Smooth muscle cell (in vitro differentiated cells): ENCODE measurements around the gene PAFAH2. TPM values are rescaled to one million over a fixed set of nuclear protein-coding genes. Genes with fewer than 3 reads are reported as not detected.

Source experiments
- DNase-seq: peaks from one replicate; lab custom pipeline; 2025; ENCODE audit not compliant: unreplicated experiment; lab: John Stamatoyannopoulos, UW
- H2AFZ ChIP-seq: fragments of 200-600 bp; sonication (generic); 2 replicates; pipeline ENCODE4 v1.6.0; 2016; ENCODE audit warnings: antibody characterized with exemption, low read depth, mild to moderate bottlenecking
- H3F3A ChIP-seq: fragments of 200-600 bp; sonication (generic); 2 replicates; pipeline ENCODE4 v1.6.0; 2017; ENCODE audit warnings: antibody characterized with exemption, low read depth
- H3K27ac ChIP-seq: fragments of 200-600 bp; sonication (generic); 2 replicates; pipeline ENCODE4 v1.5.1; 2016; ENCODE audit warnings: low read depth, mild to moderate bottlenecking
- H3K27me3 ChIP-seq: fragments of 200-600 bp; sonication (generic); 2 replicates; pipeline ENCODE4 v1.6.1; 2016; ENCODE audit warnings: low read depth, mild to moderate bottlenecking
- H3K36me3 ChIP-seq: fragments of 200-600 bp; sonication (generic); 2 replicates; pipeline ENCODE4 v1.5.1; 2016; ENCODE audit warnings: low read depth
- H3K4me1 ChIP-seq: fragments of 200-600 bp; sonication (generic); 2 replicates; pipeline ENCODE4 v1.5.1; 2016; ENCODE audit warnings: low read depth
- H3K4me2 ChIP-seq: fragments of 200-600 bp; sonication (generic); 2 replicates; pipeline ENCODE4 v1.6.0; 2016; ENCODE audit warnings: mild to moderate bottlenecking
- H3K4me3 ChIP-seq: fragments of 200-600 bp; sonication (generic); 2 replicates; pipeline ENCODE4 v1.5.1; 2016; ENCODE audit warnings: mild to moderate bottlenecking
- H3K79me2 ChIP-seq: fragments of 200-600 bp; sonication (generic); 2 replicates; pipeline ENCODE4 v1.6.0; 2016; ENCODE audit warnings: low read depth, mild to moderate bottlenecking
- H3K9ac ChIP-seq: fragments of 200-600 bp; sonication (generic); 2 replicates; pipeline ENCODE4 v1.6.0; 2016; ENCODE audit warnings: low read depth
- H3K9me3 ChIP-seq: fragments of 200-600 bp; sonication (generic); replicated peaks from 2 replicates; pipeline ENCODE4 v1.5.1; 2016; ENCODE audit warnings: low read depth
- H4K20me1 ChIP-seq: fragments of 200-600 bp; sonication (generic); 2 replicates; pipeline ENCODE4 v1.6.0; 2016; ENCODE audit warnings: low read depth
- WGBS: methylation state at CpG from one replicate; pipeline ENCODE4 v1.1.7; 2016; ENCODE audit warnings: low lambda C conversion rate; 5-methylcytosine and 5-hydroxymethylcytosine counted together
- polyA plus RNA-seq: library from polyadenylated mRNA; unstranded; fragments of >200 nt; fragmentation: Nextera tagmentation; extraction: Ambion mirVana; gene quantifications from 2 replicates; pipeline ENCODE4 v1.2.1, GENCODE V29; 2016
- total RNA-seq: library from RNA; depleted of rRNA; stranded (reverse); fragments of >200 nt; gene quantifications from 2 replicates; pipeline ENCODE4 v1.2.3, GENCODE V29; 2014
- TF ChIP-seq, protein P1 (sequence below): fragments of 200-600 bp; sonication (generic); IDR thresholded peaks from 2 replicates; pipeline ENCODE4 v1.5.1; 2017; ENCODE audit warnings: borderline replicate concordance, mild to moderate bottlenecking, antibody characterized with exemption; ENCODE audit not compliant: insufficient read depth, poor library complexity, severe bottlenecking

Gene PAFAH2
- total and polyA plus RNA-seq, 2 experiments from 2014 or later, result 9.4 to 9.6 TPM

DNA sequence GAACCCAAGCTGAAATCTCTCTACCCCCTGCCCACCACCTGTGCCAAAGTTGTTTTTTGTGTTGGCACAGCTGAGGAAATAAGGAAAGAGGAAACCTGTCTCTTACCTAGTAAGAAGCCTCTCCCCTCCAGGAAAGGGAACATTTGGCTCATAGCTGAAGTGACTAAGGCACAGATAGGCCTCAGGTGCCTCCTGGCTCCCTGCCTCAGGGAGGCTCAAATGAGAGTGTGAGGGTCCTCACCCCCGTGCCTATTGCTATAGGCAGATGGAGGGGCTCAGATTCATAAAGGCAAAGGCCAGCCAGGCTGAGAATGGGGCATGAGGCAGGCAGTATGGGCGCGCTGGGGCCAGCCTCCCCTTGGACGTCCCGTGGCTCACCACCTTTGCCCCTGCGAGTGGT is 40.6 kb upstream of the PAFAH2 start:
- no peak overlapping the region for H2AFZ ChIP-seq
- peaks cover 3% of the 10 kb centered on the region for H3K4me1 ChIP-seq
- 86% methylated on average over 6 of the region's 6 CpGs for WGBS
- H3K27ac ChIP-seq, result no peak overlapping the region
- no peaks in the 10 kb centered on the region for H3K36me3 ChIP-seq
- DNase-seq, result no peak
- H3K9ac ChIP-seq, result no peak overlapping the region
- no peak overlapping the region for H3K4me2 ChIP-seq
- peaks cover 9% of the 10 kb centered on the region for H3K27me3 ChIP-seq
- H3F3A ChIP-seq, result no peaks in the 10 kb centered on the region
- H3K4me3 ChIP-seq, result no peak overlapping the region
- H4K20me1 ChIP-seq, result no peaks in the 10 kb centered on the region
- TF ChIP-seq, protein P1, sequence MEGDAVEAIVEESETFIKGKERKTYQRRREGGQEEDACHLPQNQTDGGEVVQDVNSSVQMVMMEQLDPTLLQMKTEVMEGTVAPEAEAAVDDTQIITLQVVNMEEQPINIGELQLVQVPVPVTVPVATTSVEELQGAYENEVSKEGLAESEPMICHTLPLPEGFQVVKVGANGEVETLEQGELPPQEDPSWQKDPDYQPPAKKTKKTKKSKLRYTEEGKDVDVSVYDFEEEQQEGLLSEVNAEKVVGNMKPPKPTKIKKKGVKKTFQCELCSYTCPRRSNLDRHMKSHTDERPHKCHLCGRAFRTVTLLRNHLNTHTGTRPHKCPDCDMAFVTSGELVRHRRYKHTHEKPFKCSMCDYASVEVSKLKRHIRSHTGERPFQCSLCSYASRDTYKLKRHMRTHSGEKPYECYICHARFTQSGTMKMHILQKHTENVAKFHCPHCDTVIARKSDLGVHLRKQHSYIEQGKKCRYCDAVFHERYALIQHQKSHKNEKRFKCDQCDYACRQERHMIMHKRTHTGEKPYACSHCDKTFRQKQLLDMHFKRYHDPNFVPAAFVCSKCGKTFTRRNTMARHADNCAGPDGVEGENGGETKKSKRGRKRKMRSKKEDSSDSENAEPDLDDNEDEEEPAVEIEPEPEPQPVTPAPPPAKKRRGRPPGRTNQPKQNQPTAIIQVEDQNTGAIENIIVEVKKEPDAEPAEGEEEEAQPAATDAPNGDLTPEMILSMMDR, result no peak
- H3K79me2 ChIP-seq, result no peaks in the 10 kb centered on the region
- H3K9me3 ChIP-seq, result no peaks in the 10 kb centered on the region

DNA sequence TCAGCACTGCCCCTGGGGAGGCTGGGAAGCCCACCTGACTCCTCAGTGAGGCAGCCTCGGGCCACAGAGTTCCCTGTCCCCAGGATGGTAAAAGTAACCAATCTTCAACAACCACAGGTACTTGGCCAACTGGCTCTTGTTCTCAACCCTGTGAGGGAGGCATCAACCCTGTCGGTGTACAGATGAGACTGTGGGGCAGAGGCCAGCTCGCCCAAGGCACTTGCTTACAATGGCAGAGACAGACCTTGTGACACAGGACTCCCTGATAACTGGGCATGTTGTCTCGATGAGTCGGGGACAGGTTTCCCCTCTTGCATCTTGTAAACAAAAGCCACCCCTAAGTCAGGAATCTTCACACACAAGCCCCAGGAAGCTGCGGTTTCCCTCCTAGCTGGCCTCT is 40.0 kb upstream of the PAFAH2 start:
- Histone ChIP-seq H3K4me1 (peaks cover 3% of the 10 kb centered on the region), H3K36me3 (no peaks in the 10 kb centered on the region), H3K9me3 (no peaks in the 10 kb centered on the region), H3K9ac (no peak overlapping the region), H2AFZ (no peak overlapping the region), H4K20me1 (no peaks in the 10 kb centered on the region), H3K4me3 (no peak overlapping the region), H3K27ac (no peak overlapping the region), H3K27me3 (peaks cover 8% of the 10 kb centered on the region), H3K4me2 (no peak overlapping the region), H3K79me2 (no peaks in the 10 kb centered on the region), H3F3A (peaks cover 4% of the 10 kb centered on the region)
- DNase-seq, result no peak
- TF ChIP-seq, protein P1, result no peak
- 88% methylated on average over 6 of the region's 6 CpGs for WGBS

DNA sequence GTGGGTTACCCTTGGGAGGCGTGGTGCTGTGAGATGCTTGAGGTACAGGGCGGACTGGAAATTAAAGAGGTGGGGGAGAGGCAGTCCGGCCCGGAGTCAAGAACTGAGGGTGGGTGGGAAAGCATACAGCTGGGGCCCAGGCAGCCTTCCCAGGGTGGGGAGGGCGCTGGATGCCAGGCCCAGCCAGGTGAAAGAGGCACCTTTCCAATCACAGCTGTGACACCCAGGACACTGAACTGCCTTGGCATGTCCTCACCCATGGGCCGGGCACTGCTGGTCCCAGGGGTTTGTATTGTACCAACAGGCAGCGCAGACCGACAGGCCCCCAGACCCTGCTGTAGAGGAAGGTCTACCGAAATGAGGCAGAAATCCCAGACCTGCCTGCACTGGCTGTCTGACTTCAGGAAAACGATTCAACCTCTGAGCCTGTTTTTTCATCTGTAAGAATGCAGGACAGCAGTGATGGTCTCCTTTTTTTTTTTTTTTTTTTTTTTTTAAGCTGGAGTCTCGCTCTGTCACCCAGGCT is 39.0 kb upstream of the PAFAH2 start:
- H3K27ac ChIP-seq, result no peak overlapping the region
- DNase-seq, result no peak
- no peak overlapping the region for H3K9ac ChIP-seq
- no peak overlapping the region for H2AFZ ChIP-seq
- TF ChIP-seq, protein P1, result no peak
- H3K4me3 ChIP-seq, result no peak overlapping the region
- H3K4me2 ChIP-seq, result peak overlapping the region; percentile 98
- H3K4me1 ChIP-seq, result peaks cover 3% of the 10 kb centered on the region
- H4K20me1 ChIP-seq, result no peaks in the 10 kb centered on the region
- H3F3A ChIP-seq, result peaks cover 5% of the 10 kb centered on the region
- no peaks in the 10 kb centered on the region for H3K36me3 ChIP-seq
- H3K27me3 ChIP-seq, result peaks cover 1% of the 10 kb centered on the region
- H3K79me2 ChIP-seq, result no peaks in the 10 kb centered on the region
- H3K9me3 ChIP-seq, result no peaks in the 10 kb centered on the region
- WGBS, result 82% methylated on average over 11 of the region's 11 CpGs

DNA sequence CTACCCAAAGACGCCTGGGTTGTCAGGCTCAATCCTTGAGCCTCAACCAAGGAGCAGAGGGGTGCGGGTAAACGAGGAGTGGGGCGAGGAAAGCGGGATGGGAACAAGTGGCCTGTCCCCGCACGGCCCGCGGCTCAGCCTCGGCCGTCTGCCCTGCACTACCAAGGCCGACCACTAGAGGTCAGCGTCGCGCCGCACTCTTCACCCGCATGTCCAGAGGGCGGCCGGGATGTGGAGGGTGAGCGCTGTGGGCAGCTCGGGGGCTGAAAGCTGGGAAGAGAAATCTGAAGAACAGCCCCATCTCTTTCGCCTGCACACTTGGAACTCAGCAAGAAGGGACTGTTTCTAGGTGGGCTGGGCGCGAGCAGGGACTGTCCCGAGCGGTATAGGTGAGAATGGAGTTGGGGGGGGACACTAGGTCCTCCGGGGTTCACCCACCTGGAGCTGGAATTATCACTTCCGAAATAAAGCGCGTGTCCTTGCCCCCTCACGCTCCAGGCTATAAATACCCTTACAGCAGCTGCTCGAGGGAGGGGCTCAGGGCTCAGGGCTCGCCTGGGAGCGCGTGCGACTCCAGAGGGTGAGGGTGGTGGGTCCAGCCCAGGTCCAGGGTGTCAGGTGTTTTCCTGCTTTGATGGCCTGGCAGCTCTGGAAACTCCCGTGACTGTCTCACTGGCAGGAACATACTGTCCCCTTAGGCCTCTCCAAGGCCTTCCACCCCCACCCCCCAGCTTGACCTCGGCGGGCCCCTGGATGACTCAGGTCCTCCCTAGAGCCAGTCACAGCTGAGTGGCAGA is 38.3 kb upstream of the PAFAH2 start:
- Histone ChIP-seq H3K4me1 (peaks cover 3% of the 10 kb centered on the region), H3K4me3 (peak overlapping the region; percentile 71), H3K27ac (peak overlapping the region; percentile 33), H2AFZ (peak overlapping the region; percentile 93), H3K9me3 (no peaks in the 10 kb centered on the region), H3K4me2 (peak overlapping the region; percentile 98), H4K20me1 (no peaks in the 10 kb centered on the region), H3K9ac (peak overlapping the region; percentile 42), H3K79me2 (no peaks in the 10 kb centered on the region), H3K27me3 (no peaks in the 10 kb centered on the region), H3K36me3 (no peaks in the 10 kb centered on the region), H3F3A (peaks cover 5% of the 10 kb centered on the region)
- peak; percentile 79 for DNase-seq
- 16% methylated on average over 39 of the region's 39 CpGs for WGBS
- TF ChIP-seq, protein P1, result peak; percentile 99
